ENCODE data around the gene LRMDA. TPM values are rescaled to one million over a fixed set of nuclear protein-coding genes. Genes with fewer than 3 reads are reported as not detected.

Gene LRMDA
- total RNA-seq, 1 donor from 2014 or later = 5.2 TPM

DNA sequence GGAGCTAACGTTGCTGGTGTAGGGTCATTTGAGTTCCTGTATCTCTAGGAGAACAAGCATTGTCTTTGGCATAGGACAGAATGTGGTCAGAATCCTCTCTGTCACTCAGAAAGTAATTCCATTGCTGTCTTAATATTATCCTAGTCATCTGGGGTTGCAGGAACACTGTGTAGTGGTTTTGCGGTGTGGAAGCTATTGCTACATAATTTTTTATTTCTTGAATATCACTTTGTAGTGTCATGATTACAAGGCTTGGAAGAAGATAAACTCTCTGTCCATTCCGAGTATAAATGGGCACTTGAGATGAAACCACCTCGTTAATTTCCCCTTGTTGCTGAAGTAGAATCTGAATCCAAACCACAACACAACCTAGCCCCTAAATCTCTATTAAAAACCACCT lies 919.2 kb downstream of the LRMDA start:
- H3K9me3 Mint-ChIP-seq = peaks cover 2% of the 10 kb centered on the region
- Histone ChIP-seq H4K20me1 (ENCODE audit: low read depth) (no peaks in the 10 kb centered on the region), H3K36me3 (no peaks in the 10 kb centered on the region), H3K27ac (no peak overlapping the region), H3K27me3 (no peaks in the 10 kb centered on the region), H3K9me3 (ENCODE audit: low read depth) (no peaks in the 10 kb centered on the region), H3F3A (ENCODE audit: low read depth) (no peaks in the 10 kb centered on the region), H2AFZ (replicated peaks) (no peak overlapping the region), H3K79me2 (ENCODE audit: low read depth) (no peaks in the 10 kb centered on the region), H3K9ac (no peak overlapping the region), H3K4me1 (no peaks in the 10 kb centered on the region), H3K4me3 (no peak overlapping the region), H3K4me2 (no peak overlapping the region)
- peaks cover 2% of the 10 kb centered on the region for H3K4me1 Mint-ChIP-seq
- peaks cover 3% of the 10 kb centered on the region for H3K36me3 Mint-ChIP-seq
- DNase-seq (ENCODE audit: low spot score) = no peak
- no peak overlapping the region for H3K4me3 Mint-ChIP-seq
- peaks cover 6% of the 10 kb centered on the region for H3K27me3 Mint-ChIP-seq (ENCODE audit: insufficient read depth, low read depth)
- no peak overlapping the region for H3K27ac Mint-ChIP-seq
- TF ChIP-seq CTCF (IDR thresholded peaks at IDR 0.05) = no peak
- TF ChIP-seq EZH2phosphoT487 (IDR thresholded peaks at IDR 0.05) = no peak
- TF ChIP-seq EZH2 (IDR thresholded peaks at IDR 0.05) = no peak

GRCh38 chr10:76352300-76352699 lies 920.9 kb downstream of the LRMDA start:
- H3K27ac ChIP-seq = no peak overlapping the region
- no peak overlapping the region for H3K27ac Mint-ChIP-seq
- no peaks in the 10 kb centered on the region for H3F3A ChIP-seq (ENCODE audit: low read depth)
- peaks cover 7% of the 10 kb centered on the region for H3K4me1 Mint-ChIP-seq
- peaks cover 2% of the 10 kb centered on the region for H3K9me3 Mint-ChIP-seq
- H3K79me2 ChIP-seq (ENCODE audit: low read depth) = no peaks in the 10 kb centered on the region
- H3K36me3 ChIP-seq = no peaks in the 10 kb centered on the region
- H3K4me3 ChIP-seq = no peak overlapping the region
- H3K27me3 ChIP-seq = no peaks in the 10 kb centered on the region
- H3K9ac ChIP-seq = no peak overlapping the region
- no peak for TF ChIP-seq CTCF (IDR thresholded peaks at IDR 0.05)
- TF ChIP-seq EZH2phosphoT487 (IDR thresholded peaks at IDR 0.05) = no peak
- no peak for TF ChIP-seq EZH2 (IDR thresholded peaks at IDR 0.05)
- peaks cover 6% of the 10 kb centered on the region for H3K27me3 Mint-ChIP-seq (ENCODE audit: insufficient read depth, low read depth)
- no peaks in the 10 kb centered on the region for H4K20me1 ChIP-seq (ENCODE audit: low read depth)
- DNase-seq (ENCODE audit: low spot score) = no peak
- H3K36me3 Mint-ChIP-seq = peaks cover 3% of the 10 kb centered on the region
- H3K4me1 ChIP-seq = no peaks in the 10 kb centered on the region
- no peak overlapping the region for H3K4me3 Mint-ChIP-seq
- H3K9me3 ChIP-seq (ENCODE audit: low read depth) = no peaks in the 10 kb centered on the region
- no peak overlapping the region for H2AFZ ChIP-seq (replicated peaks)
- H3K4me2 ChIP-seq = no peak overlapping the region

GRCh38 chr10:76353237-76353851 lies 921.9 kb downstream of the LRMDA start:
- H3K27me3 ChIP-seq = no peaks in the 10 kb centered on the region
- H3K4me2 ChIP-seq = no peak overlapping the region
- TF ChIP-seq EZH2 (IDR thresholded peaks at IDR 0.05) = no peak
- no peaks in the 10 kb centered on the region for H3K36me3 ChIP-seq
- H4K20me1 ChIP-seq (ENCODE audit: low read depth) = no peaks in the 10 kb centered on the region
- Mint-ChIP-seq H3K4me3 (no peak overlapping the region), H3K9me3 (peaks cover 2% of the 10 kb centered on the region), H3K27me3 (ENCODE audit: insufficient read depth, low read depth) (peaks cover 2% of the 10 kb centered on the region), H3K27ac (no peak overlapping the region), H3K36me3 (peaks cover 3% of the 10 kb centered on the region), H3K4me1 (peaks cover 12% of the 10 kb centered on the region)
- H3K27ac ChIP-seq = no peak overlapping the region
- H2AFZ ChIP-seq (replicated peaks) = no peak overlapping the region
- H3K9me3 ChIP-seq (ENCODE audit: low read depth) = no peaks in the 10 kb centered on the region
- no peaks in the 10 kb centered on the region for H3F3A ChIP-seq (ENCODE audit: low read depth)
- no peaks in the 10 kb centered on the region for H3K79me2 ChIP-seq (ENCODE audit: low read depth)
- no peak for DNase-seq (ENCODE audit: low spot score)
- no peak overlapping the region for H3K9ac ChIP-seq
- H3K4me1 ChIP-seq = no peaks in the 10 kb centered on the region
- no peak overlapping the region for H3K4me3 ChIP-seq

- Histone ChIP-seq H4K20me1 (ENCODE audit: low read depth) (no peaks in the 10 kb centered on the region), H3K27me3 (no peaks in the 10 kb centered on the region), H3K4me2 (no peak overlapping the region), H3K9me3 (ENCODE audit: low read depth) (no peaks in the 10 kb centered on the region), H3K36me3 (no peaks in the 10 kb centered on the region), H3K4me1 (no peaks in the 10 kb centered on the region), H3K79me2 (ENCODE audit: low read depth) (no peaks in the 10 kb centered on the region), H3K9ac (no peak overlapping the region), H2AFZ (replicated peaks) (no peak overlapping the region), H3F3A (ENCODE audit: low read depth) (no peaks in the 10 kb centered on the region), H3K27ac (no peak overlapping the region), H3K4me3 (no peak overlapping the region)
- no peaks in the 10 kb centered on the region for H3K9me3 Mint-ChIP-seq
- no peak overlapping the region for H3K27ac Mint-ChIP-seq
- peaks cover 12% of the 10 kb centered on the region for H3K4me1 Mint-ChIP-seq
- TF ChIP-seq EZH2 (IDR thresholded peaks at IDR 0.05) = no peak
- no peak for TF ChIP-seq EZH2phosphoT487 (IDR thresholded peaks at IDR 0.05)
- no peak for TF ChIP-seq CTCF (IDR thresholded peaks at IDR 0.05)
- H3K36me3 Mint-ChIP-seq = no peaks in the 10 kb centered on the region
- H3K27me3 Mint-ChIP-seq (ENCODE audit: insufficient read depth, low read depth) = peaks cover 2% of the 10 kb centered on the region
- no peak for DNase-seq (ENCODE audit: low spot score)
- H3K4me3 Mint-ChIP-seq = no peak overlapping the region
Measured at GRCh38 chr10:76354212-76354738, 922.9 kb downstream of the LRMDA start.

Data from neural progenitor cell (in vitro differentiated cells).